WTC11 (cell line): Measurements from ENCODE around the gene MRPL51. TPM values are rescaled to one million over a fixed set of nuclear protein-coding genes. Genes with fewer than 3 reads are reported as not detected.
A peak's percentile ranks its signal among the peaks of the same experiment; 100 is the strongest.

Experiments used
- AFF4 ChIP-seq: sonication (generic); formaldehyde crosslinking; IDR thresholded peaks from 2 replicates; pipeline ENCODE4 v1.8.1; 2023; ENCODE audit warnings: mild to moderate bottlenecking, missing genetic modification reagents, borderline replicate concordance
- CBFB ChIP-seq: sonication (generic); formaldehyde crosslinking; IDR thresholded peaks from 2 replicates; pipeline ENCODE4 v1.8.1; 2022; ENCODE audit warnings: mild to moderate bottlenecking, low read depth, missing genetic modification reagents
- CREM ChIP-seq: sonication (generic); formaldehyde crosslinking; IDR thresholded peaks from 2 replicates; pipeline ENCODE4 v1.8.1; 2022; ENCODE audit warnings: mild to moderate bottlenecking, missing genetic modification reagents, moderate library complexity
- E2F4 ChIP-seq: sonication (generic); formaldehyde crosslinking; IDR thresholded peaks from 2 replicates; pipeline ENCODE4 v1.8.1; 2022; ENCODE audit warnings: low read depth, mild to moderate bottlenecking, moderate library complexity, missing genetic modification reagents, borderline replicate concordance
- ELF4 ChIP-seq: sonication (generic); formaldehyde crosslinking; IDR thresholded peaks from 2 replicates; pipeline ENCODE4 v1.8.1; 2022; ENCODE audit warnings: low read depth, mild to moderate bottlenecking, moderate library complexity, missing genetic modification reagents
- EMX1 ChIP-seq: fragments of 250-450 bp; sonication (Bioruptor Pico); IDR thresholded peaks from 2 replicates; pipeline ENCODE4 v1.8.0; 2021; ENCODE audit warnings: mild to moderate bottlenecking
- ERG ChIP-seq: fragments of 250-450 bp; sonication (Bioruptor Pico); IDR thresholded peaks from 2 replicates; pipeline ENCODE4 v1.8.0; 2021; ENCODE audit warnings: mild to moderate bottlenecking
- FOXJ3 ChIP-seq: sonication (generic); formaldehyde crosslinking; IDR thresholded peaks from 2 replicates; pipeline ENCODE4 v1.9.0; 2021; ENCODE audit warnings: missing genetic modification reagents, mild to moderate bottlenecking, borderline replicate concordance
- JAZF1 ChIP-seq: fragments of 250-450 bp; sonication (Bioruptor Pico); IDR thresholded peaks from 2 replicates; pipeline ENCODE4 v1.9.0; 2021; ENCODE audit warnings: moderate library complexity, mild to moderate bottlenecking, inconsistent platforms
- NR3C1 ChIP-seq: sonication (generic); formaldehyde crosslinking; conservative IDR thresholded peaks from 2 replicates; pipeline ENCODE4 v1.8.1; 2023; ENCODE audit warnings: low read depth, mild to moderate bottlenecking, missing genetic modification reagents
- PRRX2 ChIP-seq: fragments of 250-450 bp; sonication (Bioruptor Pico); IDR thresholded peaks from 2 replicates; pipeline ENCODE4 v1.8.0; 2021; ENCODE audit warnings: mild to moderate bottlenecking
- SP1 ChIP-seq: sonication (generic); formaldehyde crosslinking; conservative IDR thresholded peaks from 2 replicates; pipeline ENCODE4 v1.8.1; 2022; ENCODE audit warnings: missing genetic modification reagents
- TCF7 ChIP-seq: sonication (generic); formaldehyde crosslinking; IDR thresholded peaks from 2 replicates; pipeline ENCODE4 v1.8.0; 2022; ENCODE audit warnings: mild to moderate bottlenecking, low read depth, missing genetic modification reagents, moderate library complexity
- USF1 ChIP-seq: sonication (generic); formaldehyde crosslinking; IDR thresholded peaks from 2 replicates; pipeline ENCODE4 v1.8.0; 2022; ENCODE audit warnings: mild to moderate bottlenecking, missing genetic modification reagents
- ZBTB21 ChIP-seq: sonication (generic); formaldehyde crosslinking; IDR thresholded peaks from 2 replicates; pipeline ENCODE4 v1.8.1; 2023; ENCODE audit warnings: mild to moderate bottlenecking, missing genetic modification reagents, borderline replicate concordance
- ZNF219 ChIP-seq: sonication (generic); formaldehyde crosslinking; IDR thresholded peaks from 2 replicates; pipeline ENCODE4 v1.8.0; 2023; ENCODE audit warnings: missing genetic modification reagents, mild to moderate bottlenecking, borderline replicate concordance
- ZNF263 ChIP-seq: sonication (generic); formaldehyde crosslinking; IDR thresholded peaks from 2 replicates; pipeline ENCODE4 v1.8.1; 2022; ENCODE audit warnings: low read depth, mild to moderate bottlenecking, moderate library complexity, missing genetic modification reagents
- ZNF425 ChIP-seq: fragments of 250-450 bp; sonication (Bioruptor Pico); conservative IDR thresholded peaks from 2 replicates; pipeline ENCODE4 v1.9.0; 2021; ENCODE audit warnings: mild to moderate bottlenecking
- total RNA-seq: library from RNA; stranded (reverse); gene quantifications from 3 replicates; pipeline ENCODE4 v1.2.3, GENCODE V29; 2021
- TF ChIP-seq, protein P1 (sequence below): sonication (generic); formaldehyde crosslinking; IDR thresholded peaks from 2 replicates; pipeline ENCODE4 v1.8.0; 2022; ENCODE audit warnings: mild to moderate bottlenecking, missing genetic modification reagents
- TF ChIP-seq, protein P2 (sequence below): sonication (generic); formaldehyde crosslinking; IDR thresholded peaks from 2 replicates; pipeline ENCODE4 v1.8.0; 2023; ENCODE audit warnings: missing genetic modification reagents, mild to moderate bottlenecking, borderline replicate concordance
- TF ChIP-seq, protein P3 (sequence below): sonication (generic); formaldehyde crosslinking; IDR thresholded peaks from 2 replicates; pipeline ENCODE4 v1.8.1; 2023; ENCODE audit warnings: mild to moderate bottlenecking, missing genetic modification reagents

MRPL51 gene
- total RNA-seq, 1 experiment from 2014 or later: 290 TPM

DNA sequence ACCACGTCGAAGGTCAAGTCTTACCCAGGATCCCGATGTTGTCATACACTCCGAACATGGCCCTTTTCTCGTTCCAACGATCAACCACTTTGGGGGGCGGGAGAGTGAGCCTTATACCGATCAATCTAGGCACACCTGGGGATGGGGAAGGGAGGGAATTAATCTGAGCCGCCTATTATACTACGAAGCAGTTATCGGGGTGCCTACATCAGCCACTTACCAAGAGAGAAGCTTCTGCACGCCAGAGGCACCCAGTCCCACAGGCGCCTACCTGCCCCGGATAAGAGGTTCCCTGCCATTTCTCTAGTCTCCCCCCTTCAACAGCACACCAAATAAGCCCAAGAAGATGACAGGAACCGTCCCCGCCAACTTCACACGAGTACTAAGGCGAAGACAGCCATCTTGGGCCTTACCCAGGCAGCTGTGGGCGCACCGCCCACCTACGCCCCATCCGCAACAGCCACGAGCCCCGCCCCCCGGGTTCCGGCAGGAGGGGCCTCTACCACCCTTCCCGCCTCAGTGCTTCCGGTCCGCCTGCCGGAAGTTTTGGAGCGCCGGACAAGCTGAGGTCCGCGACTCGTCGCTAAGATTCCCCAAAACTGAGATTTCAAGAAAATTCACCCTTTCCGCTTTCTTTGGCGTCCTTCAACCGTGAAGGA lies at the start of gene MRPL51 (continued):
- TF ChIP-seq AFF4 (no peak; the same call in 1 of the 2 replicates), JAZF1 (CRISPR knock-in tag) (no peak), NR3C1 (CRISPR knock-in tag) (no peak), FOXJ3 (no peak), ELF4 (CRISPR knock-in tag) (no peak), ZBTB21 (CRISPR knock-in tag) (no peak), EMX1 (CRISPR knock-in tag) (no peak), ZNF219 (no peak), TCF7 (CRISPR knock-in tag) (no peak), ZNF263 (CRISPR knock-in tag) (no peak), SP1 (CRISPR knock-in tag) (peak; percentile 89), E2F4 (CRISPR knock-in tag) (no peak), CBFB (CRISPR knock-in tag) (no peak), CREM (CRISPR knock-in tag) (0 out of 2 replicates have a peak, but pooled peaks have one; percentile 70), USF1 (CRISPR knock-in tag) (peak; percentile 54; the same call in 1 of the 2 replicates), ZNF425 (CRISPR knock-in tag) (no peak), ERG (CRISPR knock-in tag) (no peak), PRRX2 (no peak)
- TF ChIP-seq, protein P1, sequence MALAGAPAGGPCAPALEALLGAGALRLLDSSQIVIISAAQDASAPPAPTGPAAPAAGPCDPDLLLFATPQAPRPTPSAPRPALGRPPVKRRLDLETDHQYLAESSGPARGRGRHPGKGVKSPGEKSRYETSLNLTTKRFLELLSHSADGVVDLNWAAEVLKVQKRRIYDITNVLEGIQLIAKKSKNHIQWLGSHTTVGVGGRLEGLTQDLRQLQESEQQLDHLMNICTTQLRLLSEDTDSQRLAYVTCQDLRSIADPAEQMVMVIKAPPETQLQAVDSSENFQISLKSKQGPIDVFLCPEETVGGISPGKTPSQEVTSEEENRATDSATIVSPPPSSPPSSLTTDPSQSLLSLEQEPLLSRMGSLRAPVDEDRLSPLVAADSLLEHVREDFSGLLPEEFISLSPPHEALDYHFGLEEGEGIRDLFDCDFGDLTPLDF (CRISPR knock-in tag): no peak
- TF ChIP-seq, protein P2, sequence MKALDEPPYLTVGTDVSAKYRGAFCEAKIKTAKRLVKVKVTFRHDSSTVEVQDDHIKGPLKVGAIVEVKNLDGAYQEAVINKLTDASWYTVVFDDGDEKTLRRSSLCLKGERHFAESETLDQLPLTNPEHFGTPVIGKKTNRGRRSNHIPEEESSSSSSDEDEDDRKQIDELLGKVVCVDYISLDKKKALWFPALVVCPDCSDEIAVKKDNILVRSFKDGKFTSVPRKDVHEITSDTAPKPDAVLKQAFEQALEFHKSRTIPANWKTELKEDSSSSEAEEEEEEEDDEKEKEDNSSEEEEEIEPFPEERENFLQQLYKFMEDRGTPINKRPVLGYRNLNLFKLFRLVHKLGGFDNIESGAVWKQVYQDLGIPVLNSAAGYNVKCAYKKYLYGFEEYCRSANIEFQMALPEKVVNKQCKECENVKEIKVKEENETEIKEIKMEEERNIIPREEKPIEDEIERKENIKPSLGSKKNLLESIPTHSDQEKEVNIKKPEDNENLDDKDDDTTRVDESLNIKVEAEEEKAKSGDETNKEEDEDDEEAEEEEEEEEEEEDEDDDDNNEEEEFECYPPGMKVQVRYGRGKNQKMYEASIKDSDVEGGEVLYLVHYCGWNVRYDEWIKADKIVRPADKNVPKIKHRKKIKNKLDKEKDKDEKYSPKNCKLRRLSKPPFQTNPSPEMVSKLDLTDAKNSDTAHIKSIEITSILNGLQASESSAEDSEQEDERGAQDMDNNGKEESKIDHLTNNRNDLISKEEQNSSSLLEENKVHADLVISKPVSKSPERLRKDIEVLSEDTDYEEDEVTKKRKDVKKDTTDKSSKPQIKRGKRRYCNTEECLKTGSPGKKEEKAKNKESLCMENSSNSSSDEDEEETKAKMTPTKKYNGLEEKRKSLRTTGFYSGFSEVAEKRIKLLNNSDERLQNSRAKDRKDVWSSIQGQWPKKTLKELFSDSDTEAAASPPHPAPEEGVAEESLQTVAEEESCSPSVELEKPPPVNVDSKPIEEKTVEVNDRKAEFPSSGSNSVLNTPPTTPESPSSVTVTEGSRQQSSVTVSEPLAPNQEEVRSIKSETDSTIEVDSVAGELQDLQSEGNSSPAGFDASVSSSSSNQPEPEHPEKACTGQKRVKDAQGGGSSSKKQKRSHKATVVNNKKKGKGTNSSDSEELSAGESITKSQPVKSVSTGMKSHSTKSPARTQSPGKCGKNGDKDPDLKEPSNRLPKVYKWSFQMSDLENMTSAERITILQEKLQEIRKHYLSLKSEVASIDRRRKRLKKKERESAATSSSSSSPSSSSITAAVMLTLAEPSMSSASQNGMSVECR (CRISPR knock-in tag): peak; percentile 33; the same call in 1 of the 2 replicates
- TF ChIP-seq, protein P3, sequence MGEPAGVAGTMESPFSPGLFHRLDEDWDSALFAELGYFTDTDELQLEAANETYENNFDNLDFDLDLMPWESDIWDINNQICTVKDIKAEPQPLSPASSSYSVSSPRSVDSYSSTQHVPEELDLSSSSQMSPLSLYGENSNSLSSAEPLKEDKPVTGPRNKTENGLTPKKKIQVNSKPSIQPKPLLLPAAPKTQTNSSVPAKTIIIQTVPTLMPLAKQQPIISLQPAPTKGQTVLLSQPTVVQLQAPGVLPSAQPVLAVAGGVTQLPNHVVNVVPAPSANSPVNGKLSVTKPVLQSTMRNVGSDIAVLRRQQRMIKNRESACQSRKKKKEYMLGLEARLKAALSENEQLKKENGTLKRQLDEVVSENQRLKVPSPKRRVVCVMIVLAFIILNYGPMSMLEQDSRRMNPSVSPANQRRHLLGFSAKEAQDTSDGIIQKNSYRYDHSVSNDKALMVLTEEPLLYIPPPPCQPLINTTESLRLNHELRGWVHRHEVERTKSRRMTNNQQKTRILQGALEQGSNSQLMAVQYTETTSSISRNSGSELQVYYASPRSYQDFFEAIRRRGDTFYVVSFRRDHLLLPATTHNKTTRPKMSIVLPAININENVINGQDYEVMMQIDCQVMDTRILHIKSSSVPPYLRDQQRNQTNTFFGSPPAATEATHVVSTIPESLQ (CRISPR knock-in tag): no peak
